Measurements from ENCODE around the gene LGALS9B.
"Not testable (repeated sequence)": the region's sequence is repeated elsewhere in the genome, so short reads cannot be mapped to it uniquely, and the experiment has no call there.

- TF ChIP-seq CTCF (conservative IDR thresholded peaks at IDR 0.05 in 1 of 2, IDR thresholded peaks at IDR 0.05 in 1 of 2; ENCODE audit: low read depth in 1 of 2, low read length in 2 of 2); EZH2 (IDR thresholded peaks at IDR 0.05; ENCODE audit: low read length, missing control alignments): not testable (repeated sequence)
Observed at GRCh38 chr17:20477398-20478071, 10.2 kb upstream of the LGALS9B start.

Data from fibroblast of lung (primary cell).